ENCODE data around the gene SYT7.

Gene SYT7

GRCh38 chr11:61607920-61608599 lies 27.2 kb upstream of the SYT7 start:
- no peak for DNase-seq

DNA sequence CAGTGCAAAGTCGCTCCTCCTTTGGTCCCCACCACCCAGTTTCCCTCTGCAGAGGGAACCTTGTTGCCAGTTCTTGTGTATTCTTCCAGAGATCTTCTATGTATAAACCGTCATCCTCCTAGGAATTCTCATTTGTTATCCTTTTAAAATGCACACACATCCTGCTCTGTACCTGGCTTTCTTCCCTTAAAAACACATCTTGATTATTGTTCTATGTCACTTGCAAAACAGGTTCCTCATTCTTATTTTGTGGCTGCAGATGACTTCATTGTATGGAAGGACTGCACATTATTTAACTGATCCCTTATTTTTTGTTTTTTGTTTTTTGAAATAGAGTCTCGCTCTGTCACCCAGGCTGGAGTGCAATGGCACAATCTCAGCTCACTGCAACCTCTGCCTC lies 26.6 kb upstream of the SYT7 start:
- DNase-seq: no peak

GRCh38 chr11:61603667-61604066 lies 22.8 kb upstream of the SYT7 start:
- no peak for DNase-seq

DNA sequence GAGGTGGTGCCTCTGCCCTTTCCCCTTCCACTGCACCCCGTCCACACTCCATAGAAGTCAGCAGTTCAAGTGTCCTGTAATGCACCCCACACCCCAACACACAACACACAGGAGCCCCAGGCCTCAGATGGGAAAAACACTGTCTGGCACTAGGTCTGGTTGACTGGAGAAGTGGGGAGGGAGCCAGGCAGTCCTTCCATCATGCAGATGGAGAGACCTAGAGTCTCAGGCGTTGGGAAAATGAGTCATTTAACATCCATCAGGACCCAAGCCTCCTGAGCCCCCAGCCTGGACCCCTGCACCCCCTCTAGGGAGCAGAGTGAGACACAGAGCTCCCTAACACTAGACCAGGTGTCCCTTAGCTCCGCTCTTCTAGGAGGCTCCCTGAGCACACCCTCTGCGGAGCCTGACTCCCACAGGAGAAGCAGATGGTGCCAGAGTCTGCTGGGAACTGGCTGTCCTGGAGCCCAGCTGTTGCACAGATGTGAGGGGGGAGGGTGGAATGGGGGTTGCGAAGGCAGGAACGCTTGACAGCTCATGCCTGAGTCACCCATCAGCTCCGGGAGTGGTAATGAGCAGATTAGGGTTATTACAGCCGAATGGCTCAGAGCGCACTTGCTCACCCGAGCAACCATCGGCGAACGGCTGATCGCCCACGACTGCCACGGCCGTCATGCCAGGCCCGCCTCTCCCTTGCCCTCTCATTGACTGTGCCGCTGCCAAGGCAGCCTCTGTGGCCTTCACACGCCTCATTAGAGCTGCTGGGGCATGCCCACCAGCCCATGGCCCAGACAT lies 22.1 kb upstream of the SYT7 start:
- DNase-seq: peak; percentile 42

DNA sequence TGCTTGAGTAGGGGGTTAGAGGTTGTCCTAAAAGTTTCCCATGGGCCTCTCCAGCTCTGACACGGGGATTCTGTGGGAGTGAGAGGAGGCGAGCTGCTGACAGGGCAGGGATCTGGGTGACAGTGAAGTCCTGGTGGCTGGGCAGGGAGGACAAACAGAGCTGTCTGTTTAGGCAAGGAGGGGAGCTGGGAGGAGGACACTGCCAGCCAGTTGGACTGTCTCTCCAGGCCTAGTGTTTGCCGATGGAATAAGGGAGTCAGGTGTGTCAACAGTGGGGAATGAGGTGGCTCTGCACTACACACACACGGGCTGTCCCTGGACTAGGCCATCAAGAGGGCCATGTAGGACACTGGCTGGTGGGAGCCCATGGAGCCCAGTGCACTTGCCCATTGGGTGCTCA lies 20.6 kb upstream of the SYT7 start:
- no peak for DNase-seq

- no peak for DNase-seq
Observed at GRCh38 chr11:61599968-61600710, 19.3 kb upstream of the SYT7 start.

GRCh38 chr11:61598886-61599868 lies 18.3 kb upstream of the SYT7 start:
- no peak for DNase-seq

DNA sequence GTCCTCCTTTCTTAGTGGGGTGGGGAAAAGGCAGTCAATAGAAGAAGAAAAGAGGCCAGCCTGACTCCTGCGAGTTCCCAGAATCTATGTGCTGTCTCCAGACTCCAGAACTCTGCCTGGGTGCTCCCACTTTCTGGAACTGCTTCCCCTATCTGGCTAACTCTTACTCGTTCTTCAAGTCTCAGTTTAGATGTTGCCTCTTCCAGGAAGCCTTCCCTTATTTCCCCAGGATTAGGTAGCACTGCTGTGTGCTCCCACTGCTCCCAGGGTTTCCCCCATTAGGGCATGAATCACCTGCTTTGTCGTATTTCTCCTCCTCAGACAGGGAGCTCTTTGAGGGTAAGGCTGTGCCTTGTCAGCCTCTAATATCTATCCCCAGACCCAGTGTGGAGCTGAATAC lies 17.5 kb upstream of the SYT7 start:
- no peak for DNase-seq

- DNase-seq: no peak
Observed at GRCh38 chr11:61596990-61597389, 16.1 kb upstream of the SYT7 start.

- no peak for DNase-seq
Observed at GRCh38 chr11:61596542-61596941, 15.7 kb upstream of the SYT7 start.

- DNase-seq: no peak
Observed at GRCh38 chr11:61594907-61595257, 14.0 kb upstream of the SYT7 start.

DNA sequence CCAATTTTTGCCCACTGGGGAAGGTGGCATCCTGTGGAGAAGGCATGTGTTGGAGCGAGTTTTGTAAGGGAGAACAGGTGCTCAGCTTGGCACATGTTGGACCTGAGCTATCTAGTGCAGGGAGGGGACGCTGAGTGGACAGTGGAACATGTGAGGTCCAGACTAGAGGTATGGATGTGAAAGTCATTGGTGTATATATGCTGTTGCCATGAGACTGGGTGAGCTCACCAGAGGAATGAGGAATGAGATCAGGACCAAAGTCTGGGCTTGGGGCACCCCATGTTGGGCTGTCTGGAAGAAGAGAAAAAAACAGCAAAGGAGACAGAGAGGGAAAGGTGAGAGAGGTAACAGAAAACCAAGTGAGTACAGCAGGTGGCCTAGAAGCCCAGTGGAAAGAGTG lies 12.3 kb upstream of the SYT7 start:
- no peak for DNase-seq

GRCh38 chr11:61592176-61592575 lies 11.3 kb upstream of the SYT7 start:
- no peak for DNase-seq

DNA sequence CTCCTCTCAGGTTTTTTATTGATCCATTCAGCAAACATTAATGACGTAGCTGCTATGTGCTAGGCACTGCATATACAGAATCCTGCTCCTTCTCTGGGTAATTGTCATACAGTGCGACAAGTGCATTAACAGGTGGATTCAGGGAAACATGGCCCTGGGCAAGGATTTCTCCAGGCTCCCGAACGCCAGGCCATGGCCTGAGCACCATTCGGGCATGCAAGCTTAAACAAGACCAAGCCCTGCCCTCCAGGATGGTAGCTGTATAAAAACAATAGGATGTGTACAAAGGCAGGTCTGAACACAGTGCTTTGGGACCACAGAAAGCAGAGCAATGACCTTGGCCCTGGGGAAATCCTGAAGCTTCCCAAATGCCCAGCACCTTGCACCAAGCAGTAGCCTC lies 9.1 kb upstream of the SYT7 start:
- DNase-seq: no peak

GRCh38 chr11:61588728-61589191 lies 7.9 kb upstream of the SYT7 start:
- DNase-seq: no peak

DNA sequence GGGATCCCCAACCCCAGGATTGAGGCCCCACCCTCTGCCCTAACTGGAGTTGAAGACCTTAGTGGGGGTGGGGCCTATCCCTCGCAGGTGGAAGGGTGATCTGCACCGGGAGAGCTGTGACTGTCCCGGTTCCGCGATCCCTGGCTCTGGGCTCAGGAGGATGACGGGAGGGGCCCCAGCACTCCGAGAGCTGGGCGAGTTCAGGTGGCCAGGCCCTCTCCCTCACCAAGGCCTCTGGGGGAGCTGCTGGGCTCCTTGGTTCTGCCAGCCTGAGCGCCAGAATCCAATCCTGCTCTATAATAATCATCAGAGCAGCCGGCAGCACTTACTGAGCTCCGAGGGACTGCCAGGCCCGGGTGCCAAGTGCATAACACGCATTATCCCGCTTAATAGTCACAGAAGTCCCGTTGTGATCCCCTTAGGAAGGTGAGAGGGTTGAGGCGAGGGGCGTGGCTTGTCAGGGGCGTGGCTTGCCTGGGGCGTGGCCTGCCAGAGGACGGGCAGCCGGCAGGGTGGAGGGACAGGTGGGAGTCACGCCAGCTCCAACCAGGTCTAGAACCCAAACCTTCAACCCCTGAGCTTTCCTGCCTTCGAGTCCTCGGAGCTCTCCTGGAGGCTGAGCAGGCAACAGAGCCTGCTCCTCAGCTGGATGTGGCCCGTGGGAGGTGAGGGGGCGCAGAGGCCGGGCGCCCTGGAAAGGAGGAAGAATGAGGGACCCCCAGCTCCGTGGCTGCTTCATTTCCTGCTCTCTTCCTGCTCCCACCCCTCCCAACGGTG lies 7.3 kb upstream of the SYT7 start:
- no peak for DNase-seq

DNA sequence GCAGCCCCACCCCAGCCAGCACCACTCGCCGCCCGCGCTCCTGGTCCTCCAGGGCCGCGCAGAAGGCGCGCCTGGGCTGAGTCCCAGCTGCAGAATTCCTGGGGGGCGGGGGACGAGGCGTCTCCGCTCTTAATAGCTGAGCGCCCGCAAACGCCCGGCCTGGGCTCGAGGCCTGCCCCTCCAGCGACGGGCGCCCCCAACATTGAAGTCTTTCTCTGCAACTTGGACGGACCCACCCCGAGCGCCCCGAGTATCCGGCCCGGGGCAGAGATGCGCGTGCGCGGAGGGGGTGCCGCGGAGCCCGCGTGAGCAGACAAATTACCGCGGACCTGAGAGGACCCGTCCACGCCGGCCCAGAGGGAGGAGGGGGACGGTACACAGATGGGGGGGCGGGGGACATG lies 6.7 kb upstream of the SYT7 start:
- no peak for DNase-seq

GRCh38 chr11:61586792-61587430 lies 6.0 kb upstream of the SYT7 start:
- no peak for DNase-seq

GRCh38 chr11:61585115-61585514 lies 4.2 kb upstream of the SYT7 start:
- DNase-seq: no peak

DNA sequence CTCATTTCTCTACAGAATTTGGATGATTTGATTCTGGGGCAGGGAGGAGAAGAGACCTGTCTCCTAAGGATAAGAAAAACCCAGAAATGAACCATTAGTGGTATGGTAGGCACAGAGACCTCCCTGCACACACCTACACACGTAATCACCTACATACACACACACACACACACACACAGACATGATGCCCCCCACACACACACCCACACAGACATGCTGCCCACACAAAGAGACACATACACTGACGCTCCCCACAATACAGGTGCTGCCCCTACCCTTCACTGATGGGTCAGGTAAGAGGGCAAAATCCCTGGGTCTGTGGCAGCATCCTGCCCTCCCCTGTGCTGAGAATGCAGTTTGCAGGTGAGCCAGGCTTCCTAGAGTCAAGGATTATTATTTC lies 1.1 kb upstream of the SYT7 start:
- no peak for DNase-seq

DNA sequence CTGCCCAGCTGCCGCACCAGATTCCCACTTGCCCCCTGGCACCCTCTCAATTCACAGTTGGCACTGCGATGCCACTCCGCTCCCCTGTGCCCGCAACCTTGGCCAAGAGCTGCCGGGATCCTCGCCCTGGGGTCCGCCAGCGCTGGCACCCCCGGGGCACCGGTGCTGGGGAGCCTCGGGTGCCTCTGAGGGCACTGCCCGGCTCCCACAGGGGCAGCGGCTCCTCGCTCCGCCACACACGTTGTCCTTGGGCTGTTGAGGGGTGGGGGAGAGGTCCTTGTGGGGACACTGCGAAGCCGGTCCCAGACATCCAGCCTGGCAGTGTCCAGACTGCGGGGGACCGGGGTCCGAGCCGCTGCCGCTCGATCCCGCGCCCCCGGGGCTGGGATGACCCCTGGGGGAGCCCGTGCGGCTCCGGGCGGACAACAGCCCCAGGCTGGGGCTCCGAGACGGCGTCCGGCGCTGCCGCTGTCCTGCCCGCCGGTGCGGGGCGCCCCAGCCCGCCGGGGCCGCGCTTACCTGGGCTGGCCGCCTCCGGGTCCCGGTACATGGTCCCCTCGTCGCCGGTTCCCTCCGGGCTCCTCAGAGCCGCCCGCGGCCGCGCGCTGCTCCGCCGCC lies 496 bp downstream of the SYT7 start:
- no peak for DNase-seq
